ENCODE results near the gene BICDL2. TPM values are rescaled to one million over a fixed set of nuclear protein-coding genes. Genes with fewer than 3 reads are reported as not detected.

BICDL2 gene
- total and polyA plus RNA-seq, 2 of the 4 experiments (the other 2 are of a cell fraction) = 0.17 to 0.18 TPM

- Histone ChIP-seq H3K23ac (ENCODE audit: low read depth, low read length) (no peak overlapping the region), H2AFZ (replicated peaks; ENCODE audit: low read length, poor library complexity) (no peak overlapping the region), H4K91ac (ENCODE audit: insufficient read depth, low read depth, low read length) (no peak overlapping the region), H3K27ac (ENCODE audit: insufficient read depth, low read length) (no peak overlapping the region), H3K18ac (ENCODE audit: low read depth, low read length) (no peak overlapping the region), H3K79me1 (ENCODE audit: low read depth in 1 of 2, low read length in 2 of 2) (no peaks in the 10 kb centered on the region), H3K56ac (ENCODE audit: extremely low read depth, insufficient read depth, low read length) (no peak overlapping the region), H2BK20ac (ENCODE audit: low read depth, low read length) (no peak overlapping the region), H2AK9ac (replicated peaks; ENCODE audit: low read depth, low read length, poor library complexity) (peak overlapping the region; percentile 57), H4K5ac (ENCODE audit: low read depth, low read length) (no peak overlapping the region), H3K9me3 (ENCODE audit: control insufficient read depth, insufficient read depth, low read length) (no peaks in the 10 kb centered on the region), H3K14ac (replicated peaks; ENCODE audit: low read depth, low read length) (no peak overlapping the region), H3K27me3 (ENCODE audit: control insufficient read depth, insufficient read depth, low read length) (peaks cover 41% of the 10 kb centered on the region), H2AK5ac (ENCODE audit: low read depth, low read length) (no peak overlapping the region), H4K20me1 (ENCODE audit: insufficient read depth, low read length) (peaks cover 7% of the 10 kb centered on the region; the same call in 1 of the 2 replicates), H2BK120ac (ENCODE audit: low read depth, low read length) (no peak overlapping the region), H2BK15ac (ENCODE audit: low read depth, low read length) (no peak overlapping the region), H3K4me2 (ENCODE audit: low read depth, low read length) (no peak overlapping the region), H3K4ac (ENCODE audit: low read depth, low read length) (no peak overlapping the region), H3K4me1 (ENCODE audit: control insufficient read depth, insufficient read depth, low read length) (no peaks in the 10 kb centered on the region), H3K36me3 (ENCODE audit: control insufficient read depth, insufficient read depth, low read length) (peaks cover 11% of the 10 kb centered on the region; the same call in 1 of the 2 replicates), H3K9me1 (ENCODE audit: insufficient read depth, low read length) (no peaks in the 10 kb centered on the region), H3K4me3 (ENCODE audit: insufficient read depth, low read depth, low read length) (no peak overlapping the region), H3K9ac (ENCODE audit: low read depth, low read length) (no peak overlapping the region), H2BK5ac (ENCODE audit: low read depth, low read length, poor library complexity, severe bottlenecking) (no peak overlapping the region), H4K8ac (ENCODE audit: low read depth in 2 of 2, low read length in 2 of 2) (no peak overlapping the region)
- no peak for ATAC-seq (ENCODE audit: low read depth)
- ChIA-PET CTCF (interaction anchor here (0.7 to 1.7 kb wide), 7 partner anchors 7 to 231 kb away, joined by 3 to 12 read pairs (median 4); partner anchors contain the start of genes HCFC1R1 and TNFRSF12A), POLR2A (ENCODE audit: unreplicated experiment) (interaction anchor here (1.6 kb wide), 1 partner anchor 9 kb away, joined by 7 read pairs; no protein-coding TSS in a partner anchor)
- intact Hi-C loops (cut with micrococcal nuclease) = no loop called here
- peak; percentile 31; the same call in 1 of the 2 replicates for TF ChIP-seq POLR2A (IDR thresholded peaks at IDR 0.05; ENCODE audit: low read depth, low read length)
- no peak for TF ChIP-seq RCOR1 (IDR thresholded peaks at IDR 0.05; ENCODE audit: insufficient replicate concordance, low read length)
- in situ Hi-C loops (cut with MboI; ENCODE audit: low sequenced_read_pairs) = no loop called here
- BruUV-seq (replicated peaks) = no TSS peak
- 75% methylated on average over 18 of the region's 33 CpGs; no CpG with 5 or more reads in 1 of the 2 experiments for WGBS, 2 experiments (ENCODE audit: extremely low coverage in 2 of 2, insufficient read length in 1 of 2)
- DNase-seq = no peak
- dilution Hi-C loops (cut with HindIII; ENCODE audit: low sequenced_read_pairs, unreplicated experiment) = no loop called here
Observed at GRCh38 chr16:3030222-3031212, 6.2 kb downstream of the BICDL2 start.

Data from IMR-90 (cell line).